ENCODE results near the gene NRG2.
A peak's percentile ranks its signal among the peaks of the same experiment; 100 is the strongest.

Gene NRG2

DNA sequence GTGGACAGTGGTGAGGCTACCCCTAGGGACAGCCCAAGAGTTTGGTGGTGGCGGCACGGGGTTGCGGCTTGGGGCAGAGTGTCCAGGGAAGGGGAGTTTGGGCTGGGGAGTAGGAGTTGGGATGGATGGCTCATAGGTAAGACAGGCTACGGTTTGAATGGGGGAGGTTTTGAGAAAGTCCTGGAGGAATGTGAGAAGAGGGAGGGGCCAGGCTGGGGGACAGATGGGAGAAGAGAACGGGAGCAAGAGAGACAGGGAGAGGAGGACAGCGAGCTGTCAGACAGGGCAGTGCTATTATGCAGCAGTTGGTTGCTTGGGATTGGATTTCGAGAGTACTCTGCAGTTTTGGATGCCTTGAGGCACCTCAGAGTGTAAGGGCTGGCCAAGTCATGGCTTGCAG, 223.0 kb downstream of the NRG2 start:
- DNase-seq (ENCODE audit: low read depth in 4 of 4, low spot score in 1 of 4) = no peak

DNA sequence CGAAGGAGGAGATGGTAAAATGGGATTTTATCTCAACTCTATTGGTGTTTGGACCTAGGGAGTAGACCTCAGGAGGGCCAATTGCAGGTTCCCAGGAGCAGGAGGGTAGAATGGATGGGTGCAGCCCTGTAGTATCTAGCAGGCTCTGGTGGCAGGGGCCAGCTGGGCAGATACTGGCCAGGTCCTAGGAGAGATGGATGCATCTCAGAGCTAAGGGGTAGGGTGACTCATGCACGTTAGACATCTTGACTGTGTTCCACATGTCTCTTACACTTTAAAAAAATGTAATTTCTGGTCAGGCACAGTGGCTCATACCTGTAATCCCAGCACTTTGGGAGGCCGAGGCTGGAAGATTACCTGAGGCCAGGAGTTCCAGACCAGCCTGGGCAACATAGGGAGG, 225.1 kb downstream of the NRG2 start:
- DNase-seq (ENCODE audit: low read depth in 4 of 4, low spot score in 1 of 4) = no peak

DNA sequence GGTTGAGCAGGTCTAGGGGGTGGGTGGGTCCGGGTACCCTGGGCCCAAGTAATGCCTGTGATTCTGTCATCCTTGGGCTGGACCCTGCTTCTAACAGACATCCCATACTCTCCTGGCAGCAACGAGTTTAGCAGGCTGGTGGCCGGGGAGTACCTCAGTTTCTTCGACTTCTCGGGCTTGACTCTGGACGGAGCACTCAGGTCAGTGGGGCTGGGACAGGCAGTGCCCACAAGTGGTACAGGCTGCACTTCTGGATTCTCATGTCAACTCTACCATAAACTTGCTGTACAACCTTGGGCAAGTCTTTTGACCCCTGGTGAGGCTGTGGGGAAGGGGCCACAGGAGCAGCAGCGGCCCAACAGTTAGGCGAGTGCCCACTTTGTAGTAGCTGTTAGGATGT, 225.7 kb downstream of the NRG2 start:
- no peak for DNase-seq (ENCODE audit: low read depth in 4 of 4, low spot score in 1 of 4)

DNA sequence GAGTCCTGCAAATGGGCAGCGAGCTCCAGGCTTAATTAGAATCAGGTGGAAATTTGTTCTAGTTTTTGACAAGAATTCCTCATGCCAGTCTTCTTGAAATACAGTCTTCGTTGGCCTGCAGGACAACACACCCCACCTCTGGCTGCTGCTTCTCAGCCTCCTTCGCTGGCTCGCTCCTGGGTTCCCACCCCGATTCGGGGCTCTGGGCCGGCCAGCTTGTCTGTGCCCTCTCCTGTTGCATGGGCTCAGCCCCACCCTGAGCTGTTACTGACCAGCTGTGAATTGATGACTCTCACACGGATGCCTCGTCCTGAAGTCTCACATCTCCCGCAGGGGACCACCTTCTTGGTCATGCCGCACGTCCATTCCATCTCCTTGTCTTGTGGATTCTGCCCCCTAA, 226.5 kb downstream of the NRG2 start:
- no peak for DNase-seq (ENCODE audit: low read depth in 4 of 4, low spot score in 1 of 4)

- DNase-seq (ENCODE audit: low read depth in 4 of 4, low spot score in 1 of 4) = no peak
Observed at GRCh38 chr5:139814704-139815280, 228.3 kb downstream of the NRG2 start.

GRCh38 chr5:139814191-139814601, 228.9 kb downstream of the NRG2 start:
- no peak for DNase-seq (ENCODE audit: low read depth in 4 of 4, low spot score in 1 of 4)

DNA sequence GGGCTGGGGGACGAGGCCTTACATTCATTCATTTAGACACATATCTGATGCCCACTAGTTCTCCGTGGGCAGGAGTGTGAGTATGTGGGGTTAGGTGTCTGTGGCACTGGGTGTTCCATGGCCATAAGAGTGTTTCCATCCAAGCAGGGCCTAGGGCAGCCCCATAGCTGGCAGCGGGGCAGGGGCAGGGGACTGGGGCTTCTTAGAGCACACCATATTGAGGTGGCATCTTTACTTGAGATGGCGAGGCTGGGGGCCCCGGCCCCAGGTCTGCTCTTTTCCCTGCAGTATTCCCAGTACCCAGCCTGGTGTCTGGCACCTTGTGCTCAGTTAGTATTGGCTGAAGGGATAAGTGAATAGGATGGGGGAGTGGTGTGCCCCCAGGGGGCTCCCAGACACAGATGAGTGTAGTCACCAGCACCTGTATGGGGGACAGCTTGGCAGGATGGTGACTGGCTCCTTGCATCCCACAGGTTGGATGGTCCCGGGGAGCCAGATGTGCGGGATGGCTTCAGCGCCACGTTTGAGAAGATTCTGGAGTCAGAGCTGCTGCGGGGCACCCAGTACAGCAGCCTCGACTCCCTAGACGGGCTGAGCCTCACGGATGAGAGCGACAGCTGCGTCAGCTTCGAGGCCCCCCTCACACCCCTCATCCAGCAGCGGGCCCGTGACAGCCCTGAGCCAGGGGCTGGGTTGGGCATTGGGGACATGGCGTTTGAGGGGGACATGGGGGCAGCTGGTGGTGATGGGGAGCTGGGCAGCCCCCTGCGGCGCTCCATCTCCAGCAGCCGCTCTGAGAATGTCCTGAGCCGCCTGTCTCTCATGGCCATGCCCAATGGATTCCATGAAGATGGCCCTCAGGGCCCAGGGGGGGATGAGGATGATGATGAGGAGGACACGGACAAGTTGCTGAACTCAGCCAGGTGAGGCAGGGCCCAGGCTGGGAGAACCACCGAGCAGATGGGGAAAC, 230.0 kb downstream of the NRG2 start:
- no peak for DNase-seq (ENCODE audit: low read depth in 4 of 4, low spot score in 1 of 4)

DNA sequence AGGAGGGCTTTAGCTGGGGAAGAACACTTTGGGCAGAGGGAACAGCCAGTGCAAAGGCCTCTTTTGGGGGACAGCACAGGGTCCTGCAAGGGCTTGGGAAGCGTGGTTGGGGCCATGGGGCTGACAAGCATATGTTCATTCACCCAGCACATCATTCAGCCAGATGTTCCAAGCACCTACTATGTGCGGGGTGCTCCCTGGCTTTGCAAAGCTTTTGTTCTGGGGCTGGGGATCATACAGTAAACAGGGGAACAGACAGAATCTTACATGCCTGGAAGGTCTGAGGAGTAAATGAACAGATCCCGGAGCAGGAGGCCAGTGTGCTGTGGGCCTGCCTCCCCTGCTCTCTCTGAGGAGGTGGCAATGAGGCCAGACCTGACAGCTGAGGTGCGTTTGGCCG, 230.8 kb downstream of the NRG2 start:
- DNase-seq (ENCODE audit: low read depth in 4 of 4, low spot score in 1 of 4) = no peak

GRCh38 chr5:139811274-139811607, 231.9 kb downstream of the NRG2 start:
- no peak for DNase-seq (ENCODE audit: low read depth in 4 of 4, low spot score in 1 of 4)

DNA sequence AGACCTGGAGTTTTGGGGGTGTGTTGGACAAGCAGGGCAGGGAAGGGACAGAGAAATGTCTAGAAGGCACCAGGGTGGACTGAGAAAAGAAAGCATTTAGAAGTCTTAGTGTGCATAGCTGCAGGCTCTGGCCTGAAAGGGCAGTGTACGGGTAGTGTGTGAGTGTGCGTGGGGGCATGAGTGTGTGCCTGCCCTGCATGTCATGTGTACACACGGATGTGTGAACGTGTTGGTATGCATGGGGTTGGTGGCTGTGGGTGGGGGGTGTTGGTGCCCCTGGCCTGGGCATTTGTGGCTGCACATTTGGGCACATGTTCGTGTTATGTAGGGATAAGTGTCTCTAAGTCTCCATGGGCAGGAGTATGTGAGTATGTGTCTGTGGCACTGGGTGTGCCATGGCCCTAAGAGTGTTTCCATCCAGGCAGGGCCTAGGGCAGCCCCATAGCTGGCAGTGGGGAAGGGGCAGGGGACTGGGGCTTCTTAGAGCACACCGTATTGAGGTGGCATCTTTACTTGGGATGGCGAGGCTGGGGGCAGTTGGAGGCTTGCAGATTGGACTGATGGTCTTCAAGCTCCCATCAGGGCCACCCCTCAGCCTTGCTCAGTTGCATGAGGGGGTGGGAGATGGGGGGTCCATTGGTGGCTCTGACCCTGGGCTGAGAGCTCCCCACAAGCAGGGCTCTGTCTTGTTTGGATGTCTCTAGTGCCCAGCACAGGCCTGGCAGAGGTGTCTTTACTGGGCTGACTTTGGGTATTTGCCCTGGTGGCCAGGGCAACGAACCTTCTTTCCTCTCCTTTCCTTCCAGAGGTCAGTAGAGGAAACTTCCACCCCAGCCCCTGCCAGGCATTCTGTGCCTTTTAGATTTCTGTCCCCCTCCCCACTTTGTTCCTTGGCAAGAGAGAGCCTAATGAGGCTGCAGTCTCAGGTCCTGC, 232.5 kb downstream of the NRG2 start:
- no peak for DNase-seq (ENCODE audit: low read depth in 4 of 4, low spot score in 1 of 4)

GRCh38 chr5:139809331-139809810, 233.7 kb downstream of the NRG2 start:
- no peak for DNase-seq (ENCODE audit: low read depth in 4 of 4, low spot score in 1 of 4)

GRCh38 chr5:139808481-139809330, 234.4 kb downstream of the NRG2 start:
- DNase-seq (ENCODE audit: low read depth in 4 of 4, low spot score in 1 of 4) = peak in 1 of 4 experiments; percentile 17

GRCh38 chr5:139807647-139808030, 235.5 kb downstream of the NRG2 start:
- no peak for DNase-seq (ENCODE audit: low read depth in 4 of 4, low spot score in 1 of 4)

DNA sequence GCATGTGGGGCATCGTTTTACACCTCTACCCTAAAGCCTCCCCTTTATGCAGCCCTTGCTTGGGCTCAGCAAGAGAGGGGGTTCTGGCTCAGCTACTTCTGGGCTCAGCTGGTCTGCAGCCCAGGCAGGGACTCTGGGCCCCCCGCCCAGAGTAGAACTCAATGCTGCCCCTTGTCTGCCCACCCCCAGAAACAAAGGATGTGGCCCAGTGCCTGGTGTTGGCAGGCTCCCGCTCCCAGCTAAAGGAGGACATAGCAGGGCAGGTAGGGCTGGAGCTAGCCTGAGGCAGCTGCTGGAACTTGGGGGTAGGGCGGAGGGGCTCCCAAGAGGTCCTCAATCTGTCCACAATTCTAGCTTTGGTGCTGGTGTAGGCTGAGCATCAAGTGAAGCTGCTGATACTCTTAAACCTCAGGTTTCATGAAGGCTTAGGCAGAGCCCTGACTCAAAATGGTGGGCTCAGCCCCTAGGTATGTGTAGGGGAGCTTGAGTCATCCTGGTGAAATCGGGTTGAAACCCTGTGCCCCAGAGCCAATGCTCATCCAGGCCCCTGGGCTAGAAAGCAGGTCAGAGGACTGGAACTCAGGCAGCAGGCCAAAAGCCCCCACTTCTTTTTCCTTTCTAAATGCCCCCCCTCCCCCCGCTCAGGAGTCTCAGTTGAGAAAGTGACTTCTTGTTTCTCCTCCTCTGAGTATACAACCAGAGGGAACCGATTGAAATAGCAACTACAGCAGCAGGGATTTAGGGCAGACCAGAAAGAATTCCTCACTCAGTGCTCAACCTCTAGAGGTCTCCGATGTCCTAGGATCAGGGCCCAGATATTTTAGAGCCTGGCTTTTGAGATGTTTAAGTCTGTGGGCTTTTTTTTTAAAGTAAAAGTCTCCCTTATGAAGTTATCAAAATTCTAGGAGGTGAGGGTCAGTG, 236.1 kb downstream of the NRG2 start:
- DNase-seq (ENCODE audit: low read depth in 4 of 4, low spot score in 1 of 4) = no peak

GRCh38 chr5:139806111-139806510, 237.0 kb downstream of the NRG2 start:
- no peak for DNase-seq (ENCODE audit: low read depth in 4 of 4, low spot score in 1 of 4)

DNA sequence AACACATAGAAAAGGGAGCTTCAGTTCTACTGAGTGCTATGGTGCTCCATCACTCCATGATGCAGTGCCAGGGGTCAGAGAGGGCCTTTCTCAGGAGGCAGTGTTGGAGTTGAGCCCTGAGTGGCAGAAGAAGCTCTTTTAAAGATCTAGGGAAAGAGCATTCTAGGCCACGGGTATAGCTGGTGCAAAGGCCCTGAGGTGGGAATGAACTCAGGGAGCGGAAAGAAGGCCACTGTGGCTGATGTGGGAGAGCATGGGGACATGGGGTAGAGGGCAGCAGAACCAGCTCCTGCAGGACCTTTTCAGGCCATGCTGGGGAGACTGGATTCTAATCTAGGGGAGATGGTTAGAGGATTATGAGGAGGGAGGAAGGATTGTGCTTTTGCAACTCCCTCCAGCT, 237.6 kb downstream of the NRG2 start:
- DNase-seq (ENCODE audit: low read depth in 4 of 4, low spot score in 1 of 4) = no peak

- no peak for DNase-seq (ENCODE audit: low read depth in 4 of 4, low spot score in 1 of 4)
Observed at GRCh38 chr5:139804800-139805397, 238.2 kb downstream of the NRG2 start.

DNA sequence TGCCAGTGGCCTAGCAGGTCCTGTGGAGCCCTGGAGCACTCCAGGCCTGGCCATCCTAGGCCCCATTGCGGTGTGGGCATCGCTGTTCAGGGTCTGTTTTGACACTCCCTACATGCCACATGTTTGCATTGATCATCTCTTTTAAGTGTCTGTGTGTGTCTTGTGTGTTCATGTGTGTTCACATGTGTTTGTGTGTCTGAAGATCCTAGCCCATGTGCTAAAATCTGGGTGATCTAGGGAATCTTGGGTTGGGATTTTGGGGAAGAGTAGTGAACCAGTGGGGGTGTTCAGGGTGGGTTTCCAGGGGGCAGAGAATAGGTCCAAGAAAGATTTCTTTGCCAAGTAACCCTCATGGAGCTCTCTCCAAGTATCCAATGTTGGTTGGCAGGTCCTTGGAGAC, 239.1 kb downstream of the NRG2 start:
- DNase-seq (ENCODE audit: low read depth in 4 of 4, low spot score in 1 of 4) = no peak

- no peak for DNase-seq (ENCODE audit: low read depth in 4 of 4, low spot score in 1 of 4)
Observed at GRCh38 chr5:139799359-139799758, 243.7 kb downstream of the NRG2 start.

All from stimulated activated CD4-positive, alpha-beta T cell treated with anti-CD3 and anti-CD28 coated beads, Interleukin-1b, Interleukin-23, amount 100 ng/mL, for 24 hours (primary cell).